Colonic mucosa (tissue), 4 donors: ENCODE measurements around the gene IFT57. TPM values are rescaled to one million over a fixed set of nuclear protein-coding genes. Genes with fewer than 3 reads are reported as not detected.

Experiments
- DNase-seq: peaks from one replicate; pipeline ENCODE4 v3.0.0-alpha.2; 2020
- H3K27ac ChIP-seq: fragments of 200-600 bp; one replicate; pipeline ENCODE4 v1.8.0; 2021
- H3K27me3 ChIP-seq: fragments of 200-600 bp; one replicate; pipeline ENCODE4 v1.8.0; 2021
- H3K36me3 ChIP-seq: fragments of 200-600 bp; one replicate; pipeline ENCODE4 v1.8.0; 2021
- H3K4me1 ChIP-seq: fragments of 200-600 bp; one replicate; pipeline ENCODE4 v1.8.0; 2021; ENCODE audit warnings: mild to moderate bottlenecking
- H3K4me3 ChIP-seq: fragments of 200-600 bp; one replicate; pipeline ENCODE4 v1.8.0; 2021
- H3K9ac ChIP-seq, 2 donors: one replicate each; pipeline ENCODE4 v1.7.0; 2013; ENCODE audit warnings: control low read depth in 2 of 2, low read depth in 2 of 2, low read length in 2 of 2
- H3K9me3 ChIP-seq: fragments of 200-600 bp; one replicate; pipeline ENCODE4 v1.8.0; 2021
- CTCF ChIP-seq: fragments of 200-600 bp; IDR thresholded peaks from one replicate; pipeline ENCODE4 v1.8.0; 2022; ENCODE audit warnings: antibody characterized with exemption, mild to moderate bottlenecking
- intact Hi-C: fragments of 100-400 bp; cut with DNase I; formaldehyde crosslinking; loops from one replicate; pipeline ENCODE4 v1.14.1; 2022
- total RNA-seq, 2 donors: library from RNA; stranded (reverse); fragmentation: NEBNext Ultra II Directional in 1 of 2; extraction: Animal tissue kit (Norgen Biotek cat#: 25700) in 1 of 2; gene quantifications; one replicate each; pipeline ENCODE4 v1.2.1, GENCODE V29; 2021
- donor health status: healthy.
- donor health status: DM: no; HTN: no; CAD: no.
- donor health status: DM: no; HTN: no; CAD: no.

Gene IFT57
- total RNA-seq, 2 donors from 2014 or later, result 42.2 to 67.5 TPM

- H3K27me3 ChIP-seq, result no peaks in the 10 kb centered on the region
- intact Hi-C loops, result no loop called here
- no peak overlapping the region for H3K9ac ChIP-seq
- no peaks in the 10 kb centered on the region for H3K36me3 ChIP-seq
- H3K9me3 ChIP-seq, result no peaks in the 10 kb centered on the region
- TF ChIP-seq CTCF, result no peak
- H3K4me1 ChIP-seq, result peaks cover 3% of the 10 kb centered on the region
- no peak overlapping the region for H3K27ac ChIP-seq
- H3K4me3 ChIP-seq, result no peak overlapping the region
- DNase-seq, result no peak
Observed at GRCh38 chr3:108133048-108133369, 89.2 kb downstream of the IFT57 start.

GRCh38 chr3:108131475-108132134, 90.6 kb downstream of the IFT57 start:
- H3K36me3 ChIP-seq, result no peaks in the 10 kb centered on the region
- H3K27me3 ChIP-seq, result no peaks in the 10 kb centered on the region
- H3K4me3 ChIP-seq, result no peak overlapping the region
- TF ChIP-seq CTCF, result no peak
- H3K9me3 ChIP-seq, result no peaks in the 10 kb centered on the region
- intact Hi-C loops, result no loop called here
- H3K27ac ChIP-seq, result no peak overlapping the region
- no peak overlapping the region for H3K9ac ChIP-seq
- no peak for DNase-seq
- H3K4me1 ChIP-seq, result peaks cover 3% of the 10 kb centered on the region

GRCh38 chr3:108130701-108131474, 91.3 kb downstream of the IFT57 start:
- Histone ChIP-seq H3K36me3 (no peaks in the 10 kb centered on the region), H3K27me3 (no peaks in the 10 kb centered on the region), H3K4me3 (no peak overlapping the region), H3K4me1 (peaks cover 3% of the 10 kb centered on the region), H3K9ac (no peak overlapping the region), H3K9me3 (no peaks in the 10 kb centered on the region), H3K27ac (no peak overlapping the region)
- intact Hi-C loops, result no loop called here
- DNase-seq, result no peak
- no peak for TF ChIP-seq CTCF

GRCh38 chr3:108130236-108130635, 92.0 kb downstream of the IFT57 start:
- no peak for TF ChIP-seq CTCF
- Histone ChIP-seq H3K36me3 (no peaks in the 10 kb centered on the region), H3K9me3 (no peaks in the 10 kb centered on the region), H3K4me3 (no peak overlapping the region), H3K27me3 (no peaks in the 10 kb centered on the region), H3K4me1 (peaks cover 3% of the 10 kb centered on the region), H3K27ac (no peak overlapping the region), H3K9ac (no peak overlapping the region)
- intact Hi-C loops, result no loop called here
- no peak for DNase-seq

- no peaks in the 10 kb centered on the region for H3K27me3 ChIP-seq
- no peak overlapping the region for H3K27ac ChIP-seq
- intact Hi-C loops, result no loop called here
- TF ChIP-seq CTCF, result no peak
- no peaks in the 10 kb centered on the region for H3K9me3 ChIP-seq
- no peak overlapping the region for H3K9ac ChIP-seq
- no peak for DNase-seq
- H3K4me1 ChIP-seq, result peaks cover 3% of the 10 kb centered on the region
- H3K4me3 ChIP-seq, result no peak overlapping the region
- no peaks in the 10 kb centered on the region for H3K36me3 ChIP-seq
Observed at GRCh38 chr3:108127301-108127988, 94.8 kb downstream of the IFT57 start.
